Thyroid gland (tissue), 4 donors: ENCODE results near the gene SHISA9. TPM values are rescaled to one million over a fixed set of nuclear protein-coding genes. Genes with fewer than 3 reads are reported as not detected.

Experiments used
- DNase-seq, 2 donors: peaks; one replicate each; pipeline ENCODE4 v3.0.0-alpha.2; 2019
- H3K27ac ChIP-seq, 3 donors: fragments of 200-600 bp; sonication (generic); 1 replicate in 2 of 3; 2 replicates in 1 of 3; pipeline ENCODE4 v1.5.1; 2016 to 2019; ENCODE audit warnings: mild to moderate bottlenecking in 1 of 3, moderate library complexity in 1 of 3
- H3K27me3 ChIP-seq: fragments of 200-600 bp; sonication (generic); one replicate; pipeline ENCODE4 v1.5.1; 2019
- H3K36me3 ChIP-seq, 2 donors: fragments of 200-600 bp; sonication (generic); one replicate each; pipeline ENCODE4 v1.5.1; 2016 to 2019
- H3K4me1 ChIP-seq, 2 donors: fragments of 200-600 bp; sonication (generic); one replicate each; pipeline ENCODE4 v1.5.1; 2017 to 2019
- H3K4me3 ChIP-seq, 3 donors: fragments of 200-600 bp; sonication (generic); replicated peaks in 1 of 3; 1 replicate in 2 of 3; 2 replicates in 1 of 3; pipeline ENCODE4 v1.5.1; 2016; ENCODE audit warnings: mild to moderate bottlenecking in 1 of 3
- H3K9me3 ChIP-seq: fragments of 200-600 bp; sonication (generic); one replicate; pipeline ENCODE4 v1.5.1; 2017
- POLR2A ChIP-seq, 2 donors: fragments of 450-650 bp; IDR thresholded peaks; one replicate each; pipeline ENCODE4 v1.6.1; 2017; ENCODE audit warnings: antibody characterized with exemption in 2 of 2, mild to moderate bottlenecking in 2 of 2, moderate library complexity in 1 of 2
- WGBS, 2 donors: methylation state at CpG; one replicate each; pipeline ENCODE4 v1.1.5; 2017; 5-methylcytosine and 5-hydroxymethylcytosine counted together
- intact Hi-C: fragments of 100-400 bp; cut with DNase I; formaldehyde crosslinking; loops from one replicate; pipeline ENCODE4 v1.15.1; 2023
- total RNA-seq, 4 donors: library from RNA; depleted of rRNA; stranded (reverse); fragments of >200 nt; gene quantifications; one replicate each; pipeline ENCODE4 v1.2.3, GENCODE V29; 2016
- TF ChIP-seq, protein P1 (sequence below), 6 experiments: fragments of 200-600 bp in 3 of 6; fragments of 450-650 bp in 3 of 6; sonication (generic) in 3 of 6; IDR thresholded peaks; one replicate each; pipeline ENCODE4 v1.5.1; 2016 to 2019; ENCODE audit warnings: antibody characterized with exemption in 6 of 6, mild to moderate bottlenecking in 2 of 6, inconsistent platforms in 1 of 6, moderate library complexity in 1 of 6

The SHISA9 gene
- total RNA-seq, 4 donors from 2014 or later, result 0.11 to 0.34 (median 0.28) TPM

DNA sequence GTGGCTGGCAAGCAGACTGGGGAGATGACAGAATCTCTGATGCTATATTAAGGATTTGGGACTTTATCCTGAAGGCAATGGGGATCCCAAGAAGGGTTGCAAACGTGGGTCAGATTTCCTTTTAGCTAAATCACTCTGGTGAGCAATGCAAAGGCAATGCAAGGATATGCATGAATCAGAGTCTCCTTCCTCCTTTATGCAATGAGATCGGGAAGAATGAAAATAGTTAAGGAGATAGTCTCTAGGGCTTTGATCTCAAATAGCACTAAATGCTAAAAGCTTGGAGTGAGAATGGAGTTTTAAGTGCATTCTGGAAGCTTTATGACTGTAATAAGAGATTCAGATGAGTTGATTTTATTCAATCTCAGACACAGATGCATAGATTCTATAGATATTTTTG lies 27.2 kb upstream of the SHISA9 start:
- intact Hi-C loops, result no loop called here

DNA sequence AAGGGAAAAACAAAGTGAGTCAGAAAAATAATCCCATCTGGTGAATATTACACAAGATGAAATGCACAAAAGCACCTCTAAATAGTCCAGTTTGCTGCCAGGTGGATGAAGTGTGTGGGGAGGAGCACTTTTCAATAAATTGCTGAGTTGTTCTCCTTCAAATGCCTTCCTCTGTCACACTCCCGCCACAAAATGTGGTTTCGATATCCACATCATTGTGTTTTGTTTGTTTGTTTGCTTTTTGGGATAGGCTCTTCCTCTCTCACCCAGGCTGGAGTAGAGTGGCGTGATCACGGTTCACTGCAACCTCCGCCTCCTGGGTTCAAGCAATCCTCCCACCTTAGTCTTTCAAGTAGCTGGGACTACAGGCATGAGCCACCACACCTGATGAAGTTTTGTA lies 24.6 kb upstream of the SHISA9 start:
- TF ChIP-seq, protein P1, sequence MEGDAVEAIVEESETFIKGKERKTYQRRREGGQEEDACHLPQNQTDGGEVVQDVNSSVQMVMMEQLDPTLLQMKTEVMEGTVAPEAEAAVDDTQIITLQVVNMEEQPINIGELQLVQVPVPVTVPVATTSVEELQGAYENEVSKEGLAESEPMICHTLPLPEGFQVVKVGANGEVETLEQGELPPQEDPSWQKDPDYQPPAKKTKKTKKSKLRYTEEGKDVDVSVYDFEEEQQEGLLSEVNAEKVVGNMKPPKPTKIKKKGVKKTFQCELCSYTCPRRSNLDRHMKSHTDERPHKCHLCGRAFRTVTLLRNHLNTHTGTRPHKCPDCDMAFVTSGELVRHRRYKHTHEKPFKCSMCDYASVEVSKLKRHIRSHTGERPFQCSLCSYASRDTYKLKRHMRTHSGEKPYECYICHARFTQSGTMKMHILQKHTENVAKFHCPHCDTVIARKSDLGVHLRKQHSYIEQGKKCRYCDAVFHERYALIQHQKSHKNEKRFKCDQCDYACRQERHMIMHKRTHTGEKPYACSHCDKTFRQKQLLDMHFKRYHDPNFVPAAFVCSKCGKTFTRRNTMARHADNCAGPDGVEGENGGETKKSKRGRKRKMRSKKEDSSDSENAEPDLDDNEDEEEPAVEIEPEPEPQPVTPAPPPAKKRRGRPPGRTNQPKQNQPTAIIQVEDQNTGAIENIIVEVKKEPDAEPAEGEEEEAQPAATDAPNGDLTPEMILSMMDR (IDR thresholded peaks at IDR 0.05), result no peak
- no peaks in the 10 kb centered on the region for H3K27me3 ChIP-seq
- no peaks in the 10 kb centered on the region for H3K36me3 ChIP-seq
- H3K4me1 ChIP-seq, result peaks cover 0 to 5% of the 10 kb centered on the region in 2 donors
- H3K9me3 ChIP-seq, result no peaks in the 10 kb centered on the region
- no peak overlapping the region for H3K4me3 ChIP-seq
- peak in 1 of 2 donors; percentile 3 for DNase-seq
- WGBS, 2 donors, result 60 to 63% methylated on average over 5 of the region's 5 CpGs
- no peak overlapping the region for H3K27ac ChIP-seq
- intact Hi-C loops, result no loop called here

More for the DNA sequence above, 27.2 kb upstream of the SHISA9 start:
- no peak for TF ChIP-seq POLR2A (IDR thresholded peaks at IDR 0.05)
- TF ChIP-seq, protein P1 (IDR thresholded peaks at IDR 0.05), result no peak
- Histone ChIP-seq H3K27ac (no peak overlapping the region), H3K36me3 (no peaks in the 10 kb centered on the region), H3K9me3 (no peaks in the 10 kb centered on the region), H3K4me1 (no peaks in the 10 kb centered on the region), H3K27me3 (no peaks in the 10 kb centered on the region), H3K4me3 (no peak overlapping the region)
- 48 to 56% methylated on average over 2 of the region's 2 CpGs for WGBS, 2 donors
- no peak for DNase-seq

DNA sequence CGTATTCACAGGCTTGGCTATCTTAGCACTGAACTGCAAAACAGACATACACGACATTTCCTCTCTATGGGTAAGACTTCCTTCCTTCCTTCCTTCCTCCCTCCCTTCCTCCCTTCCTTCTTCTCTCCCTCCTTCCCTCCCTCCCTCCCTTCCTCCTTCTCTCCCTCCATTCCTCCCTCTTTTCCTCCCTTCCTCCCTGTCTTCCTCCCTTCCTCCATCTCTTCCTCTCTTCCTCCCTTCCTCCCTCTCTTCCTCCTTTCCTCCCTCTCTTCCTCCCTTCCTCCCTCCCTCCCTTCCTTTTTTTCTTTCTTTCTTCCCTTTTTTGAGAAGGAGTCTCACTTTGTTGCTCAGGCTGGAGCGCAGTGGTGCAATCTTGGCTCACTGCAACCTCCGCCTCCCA lies 22.4 kb upstream of the SHISA9 start:
- no peaks in the 10 kb centered on the region for H3K9me3 ChIP-seq
- no peak overlapping the region for H3K27ac ChIP-seq
- intact Hi-C loops, result no loop called here
- no peaks in the 10 kb centered on the region for H3K36me3 ChIP-seq
- no peak for DNase-seq
- WGBS, 2 donors, result 76 to 87% methylated on average over 4 of the region's 4 CpGs
- H3K4me3 ChIP-seq, result no peak overlapping the region
- H3K4me1 ChIP-seq, result peaks cover 0 to 5% of the 10 kb centered on the region in 2 donors
- TF ChIP-seq POLR2A (IDR thresholded peaks at IDR 0.05), result no peak
- TF ChIP-seq, protein P1 (IDR thresholded peaks at IDR 0.05), result no peak
- H3K27me3 ChIP-seq, result no peaks in the 10 kb centered on the region

DNA sequence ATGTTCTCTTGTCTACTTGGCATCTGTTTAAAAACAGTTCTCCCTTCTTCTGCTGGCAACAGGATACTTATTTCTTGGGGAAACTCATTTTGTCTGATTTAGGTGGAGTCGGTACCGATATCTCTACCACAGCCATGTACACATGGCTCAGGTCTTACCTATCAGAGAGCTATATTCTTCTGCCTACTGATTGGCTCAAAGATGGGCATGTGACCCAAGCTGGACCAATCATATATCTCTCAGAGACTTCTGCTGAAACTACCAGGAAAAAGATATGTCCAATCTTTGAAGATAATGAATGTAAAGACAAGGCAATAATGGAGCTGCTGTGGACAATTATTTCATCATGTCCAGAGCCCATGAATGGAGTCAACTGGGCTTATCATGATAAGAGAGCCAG lies 21.6 kb upstream of the SHISA9 start:
- intact Hi-C loops, result no loop called here
- DNase-seq, result no peak

DNA sequence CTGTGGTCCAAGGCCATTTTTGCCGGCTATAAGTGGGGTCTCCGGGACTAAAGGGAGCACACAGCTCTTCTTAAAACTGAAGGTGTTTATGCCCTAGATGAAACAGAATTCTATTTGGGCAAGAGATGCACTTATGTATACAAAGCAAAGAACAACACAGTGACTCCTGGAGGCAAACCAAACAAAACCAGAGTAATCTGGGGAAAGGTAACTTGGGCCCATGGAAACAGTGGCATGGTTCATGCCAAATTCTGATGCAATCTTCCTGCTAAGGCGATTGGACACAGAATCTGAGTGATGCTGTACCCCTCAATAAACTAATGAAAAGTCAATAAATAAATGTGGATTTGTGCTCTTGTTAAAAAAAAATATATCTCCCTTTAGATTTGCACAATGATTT lies 20.2 kb upstream of the SHISA9 start:
- Histone ChIP-seq H3K4me3 (no peak overlapping the region), H3K27ac (peak overlapping the region; percentile 2 to 45 (median 40))

More for the DNA sequence above, 21.6 kb upstream of the SHISA9 start:
- no peak overlapping the region for H3K4me3 ChIP-seq
- no peak overlapping the region for H3K27ac ChIP-seq
- no peaks in the 10 kb centered on the region for H3K36me3 ChIP-seq
- no peak for TF ChIP-seq POLR2A (IDR thresholded peaks at IDR 0.05)
- TF ChIP-seq, protein P1 (IDR thresholded peaks at IDR 0.05), result no peak
- H3K27me3 ChIP-seq, result no peaks in the 10 kb centered on the region
- H3K9me3 ChIP-seq, result no peaks in the 10 kb centered on the region
- peaks cover 0 to 5% of the 10 kb centered on the region in 2 donors for H3K4me1 ChIP-seq
- 97 to 100% methylated on average over 2 of the region's 2 CpGs for WGBS, 2 donors

More for the DNA sequence above, 20.2 kb upstream of the SHISA9 start:
- Histone ChIP-seq H3K9me3 (no peaks in the 10 kb centered on the region), H3K27me3 (no peaks in the 10 kb centered on the region), H3K4me1 (peaks cover 0 to 5% of the 10 kb centered on the region in 2 donors), H3K36me3 (no peaks in the 10 kb centered on the region)
- intact Hi-C loops, result no loop called here
- 28 to 32% methylated on average over 3 of the region's 3 CpGs for WGBS, 2 donors
- DNase-seq, result peak; percentile 16 to 42
- TF ChIP-seq POLR2A (IDR thresholded peaks at IDR 0.05), result no peak
- TF ChIP-seq, protein P1 (IDR thresholded peaks at IDR 0.05), result no peak
